GM12878 (cell line): ENCODE results near the gene PRSS27.
"Not testable (repeated sequence)": the region's sequence is repeated elsewhere in the genome, so short reads cannot be mapped to it uniquely, and the experiment has no call there.

ENCODE experiments used
- ATF7 ChIP-seq: fragments of 450-650 bp; IDR thresholded peaks from 2 replicates; pipeline ENCODE4 v1.6.1; 2016; ENCODE audit warnings: low read depth, mild to moderate bottlenecking
- BHLHE40 ChIP-seq, 2 experiments: fragments of 450-650 bp in 1 of 2; IDR thresholded peaks; 2 replicates each; pipeline ENCODE4 v1.6.1; 2011 to 2017; ENCODE audit warnings: low read depth in 2 of 2, borderline replicate concordance in 1 of 2, improper control_type of control experiment in 1 of 2, low read length in 1 of 2, mild to moderate bottlenecking in 1 of 2
- CTCF ChIP-seq, 3 experiments: IDR thresholded peaks in 2 of 3; conservative IDR thresholded peaks in 1 of 3; 2 replicates each; pipeline ENCODE4 v1.5.1; 2011; ENCODE audit warnings: low read depth in 3 of 3, low read length in 3 of 3, mild to moderate bottlenecking in 3 of 3, control low read depth in 2 of 3, moderate library complexity in 2 of 3, inconsistent platforms in 1 of 3, mixed read lengths in 1 of 3; ENCODE audit not compliant: control insufficient read depth in 2 of 3, insufficient read depth in 1 of 3; ENCODE audit errors: extremely low read depth in 1 of 3
- E4F1 ChIP-seq: fragments of 450-650 bp; IDR thresholded peaks from 2 replicates; pipeline ENCODE4 v1.6.1; 2018; ENCODE audit warnings: borderline replicate concordance, mild to moderate bottlenecking; ENCODE audit not compliant: partially characterized antibody
- GABPA ChIP-seq: IDR thresholded peaks from 2 replicates; pipeline ENCODE4 v1.6.1; 2014; ENCODE audit warnings: antibody characterized with exemption, low read depth, mild to moderate bottlenecking, inconsistent platforms
- KDM1A ChIP-seq: fragments of 200-600 bp; sonication (generic); IDR thresholded peaks from 2 replicates; pipeline ENCODE4 v1.6.1; 2016; ENCODE audit warnings: borderline replicate concordance
- POLR2A ChIP-seq: IDR thresholded peaks from 2 replicates; pipeline ENCODE4 v1.6.1; 2011; ENCODE audit warnings: low read depth, mild to moderate bottlenecking, low read length
- RELA ChIP-seq: fragments of 450-650 bp; IDR thresholded peaks from 2 replicates; pipeline ENCODE4 v1.8.0; 2014; ENCODE audit warnings: borderline replicate concordance; ENCODE audit not compliant: partially characterized antibody
- REST ChIP-seq: IDR thresholded peaks from 2 replicates; pipeline ENCODE4 v1.6.1; 2012; ENCODE audit warnings: mild to moderate bottlenecking, low read depth, low read length
- TCF3 ChIP-seq: IDR thresholded peaks from 2 replicates; pipeline ENCODE4 v1.6.1; 2012; ENCODE audit warnings: low read depth, mild to moderate bottlenecking, low read length, borderline replicate concordance; ENCODE audit not compliant: insufficient read depth
- USF2 ChIP-seq: IDR thresholded peaks from 2 replicates; pipeline ENCODE4 v1.6.1; 2011; ENCODE audit warnings: low read depth, low read length, improper control_type of control experiment, borderline replicate concordance

- not testable (repeated sequence) for TF ChIP-seq REST; KDM1A; E4F1; BHLHE40 (IDR thresholded peaks at IDR 0.05; ENCODE audit: borderline replicate concordance in 1 of 2, low read depth in 2 of 2, low read length in 1 of 2); GABPA; CTCF (IDR thresholded peaks at IDR 0.05 in 2 of 3, conservative IDR thresholded peaks at IDR 0.05 in 1 of 3; ENCODE audit: control insufficient read depth in 2 of 3, extremely low read depth in 1 of 3, insufficient read depth in 1 of 3, low read depth in 3 of 3, low read length in 3 of 3); USF2; POLR2A; RELA; TCF3; ATF7
Observed at GRCh38 chr16:2696601-2697250, 23.3 kb downstream of the PRSS27 start.
